GM12878 (cell line): ENCODE measurements around the gene P2RX1.

Experiments
- BHLHE40 ChIP-seq, 2 experiments: fragments of 450-650 bp in 1 of 2; IDR thresholded peaks; 2 replicates each; pipeline ENCODE4 v1.6.1; 2011 to 2017; ENCODE audit warnings: low read depth in 2 of 2, borderline replicate concordance in 1 of 2, improper control_type of control experiment in 1 of 2, low read length in 1 of 2, mild to moderate bottlenecking in 1 of 2
- NR2C2 ChIP-seq: IDR thresholded peaks from 2 replicates; pipeline ENCODE4 v1.6.1; 2011; ENCODE audit warnings: borderline replicate concordance, low read depth; ENCODE audit not compliant: control insufficient read depth, insufficient read length
- YY1 ChIP-seq: IDR thresholded peaks from 2 replicates; pipeline ENCODE4 v1.6.1; 2011; ENCODE audit warnings: low read depth, mild to moderate bottlenecking, low read length
- TF ChIP-seq, protein P1 (sequence below): fragments of 450-650 bp; formaldehyde crosslinking; IDR thresholded peaks from 2 replicates; pipeline ENCODE4 v1.4.0; 2020; ENCODE audit warnings: mild to moderate bottlenecking, moderate library complexity
- TF ChIP-seq, protein P2 (sequence below), 3 experiments: IDR thresholded peaks in 2 of 3; conservative IDR thresholded peaks in 1 of 3; 2 replicates each; pipeline ENCODE4 v1.5.1; 2011; ENCODE audit warnings: low read depth in 3 of 3, low read length in 3 of 3, mild to moderate bottlenecking in 3 of 3, control low read depth in 2 of 3, moderate library complexity in 2 of 3, inconsistent platforms in 1 of 3, mixed read lengths in 1 of 3; ENCODE audit not compliant: control insufficient read depth in 2 of 3, insufficient read depth in 1 of 3; ENCODE audit errors: extremely low read depth in 1 of 3

DNA sequence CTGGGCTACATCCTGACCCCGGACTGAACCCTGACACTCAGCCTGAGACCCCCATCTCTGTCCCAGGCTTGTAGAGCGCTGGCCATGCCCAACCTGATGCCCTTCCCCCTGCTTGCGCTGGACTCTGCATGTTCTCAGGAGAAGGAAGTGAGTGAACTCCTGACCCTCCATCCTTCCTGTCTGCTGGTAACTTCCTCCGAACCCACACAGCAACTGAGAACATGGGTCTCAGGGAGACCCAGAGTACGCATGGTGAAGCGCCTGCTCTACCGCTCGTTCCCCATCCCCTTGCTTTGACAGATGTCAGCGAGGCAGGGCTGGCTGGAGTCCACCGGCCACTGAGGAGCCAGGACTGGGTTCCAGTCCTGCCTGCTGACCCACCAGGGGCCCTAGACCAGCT, 29.5 kb downstream of the P2RX1 start:
- TF ChIP-seq, protein P1, sequence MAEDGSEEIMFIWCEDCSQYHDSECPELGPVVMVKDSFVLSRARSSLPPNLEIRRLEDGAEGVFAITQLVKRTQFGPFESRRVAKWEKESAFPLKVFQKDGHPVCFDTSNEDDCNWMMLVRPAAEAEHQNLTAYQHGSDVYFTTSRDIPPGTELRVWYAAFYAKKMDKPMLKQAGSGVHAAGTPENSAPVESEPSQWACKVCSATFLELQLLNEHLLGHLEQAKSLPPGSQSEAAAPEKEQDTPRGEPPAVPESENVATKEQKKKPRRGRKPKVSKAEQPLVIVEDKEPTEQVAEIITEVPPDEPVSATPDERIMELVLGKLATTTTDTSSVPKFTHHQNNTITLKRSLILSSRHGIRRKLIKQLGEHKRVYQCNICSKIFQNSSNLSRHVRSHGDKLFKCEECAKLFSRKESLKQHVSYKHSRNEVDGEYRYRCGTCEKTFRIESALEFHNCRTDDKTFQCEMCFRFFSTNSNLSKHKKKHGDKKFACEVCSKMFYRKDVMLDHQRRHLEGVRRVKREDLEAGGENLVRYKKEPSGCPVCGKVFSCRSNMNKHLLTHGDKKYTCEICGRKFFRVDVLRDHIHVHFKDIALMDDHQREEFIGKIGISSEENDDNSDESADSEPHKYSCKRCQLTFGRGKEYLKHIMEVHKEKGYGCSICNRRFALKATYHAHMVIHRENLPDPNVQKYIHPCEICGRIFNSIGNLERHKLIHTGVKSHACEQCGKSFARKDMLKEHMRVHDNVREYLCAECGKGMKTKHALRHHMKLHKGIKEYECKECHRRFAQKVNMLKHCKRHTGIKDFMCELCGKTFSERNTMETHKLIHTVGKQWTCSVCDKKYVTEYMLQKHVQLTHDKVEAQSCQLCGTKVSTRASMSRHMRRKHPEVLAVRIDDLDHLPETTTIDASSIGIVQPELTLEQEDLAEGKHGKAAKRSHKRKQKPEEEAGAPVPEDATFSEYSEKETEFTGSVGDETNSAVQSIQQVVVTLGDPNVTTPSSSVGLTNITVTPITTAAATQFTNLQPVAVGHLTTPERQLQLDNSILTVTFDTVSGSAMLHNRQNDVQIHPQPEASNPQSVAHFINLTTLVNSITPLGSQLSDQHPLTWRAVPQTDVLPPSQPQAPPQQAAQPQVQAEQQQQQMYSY (CRISPR knock-in tag) = no peak
- TF ChIP-seq, protein P2, sequence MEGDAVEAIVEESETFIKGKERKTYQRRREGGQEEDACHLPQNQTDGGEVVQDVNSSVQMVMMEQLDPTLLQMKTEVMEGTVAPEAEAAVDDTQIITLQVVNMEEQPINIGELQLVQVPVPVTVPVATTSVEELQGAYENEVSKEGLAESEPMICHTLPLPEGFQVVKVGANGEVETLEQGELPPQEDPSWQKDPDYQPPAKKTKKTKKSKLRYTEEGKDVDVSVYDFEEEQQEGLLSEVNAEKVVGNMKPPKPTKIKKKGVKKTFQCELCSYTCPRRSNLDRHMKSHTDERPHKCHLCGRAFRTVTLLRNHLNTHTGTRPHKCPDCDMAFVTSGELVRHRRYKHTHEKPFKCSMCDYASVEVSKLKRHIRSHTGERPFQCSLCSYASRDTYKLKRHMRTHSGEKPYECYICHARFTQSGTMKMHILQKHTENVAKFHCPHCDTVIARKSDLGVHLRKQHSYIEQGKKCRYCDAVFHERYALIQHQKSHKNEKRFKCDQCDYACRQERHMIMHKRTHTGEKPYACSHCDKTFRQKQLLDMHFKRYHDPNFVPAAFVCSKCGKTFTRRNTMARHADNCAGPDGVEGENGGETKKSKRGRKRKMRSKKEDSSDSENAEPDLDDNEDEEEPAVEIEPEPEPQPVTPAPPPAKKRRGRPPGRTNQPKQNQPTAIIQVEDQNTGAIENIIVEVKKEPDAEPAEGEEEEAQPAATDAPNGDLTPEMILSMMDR (IDR thresholded peaks at IDR 0.05 in 2 of 3, conservative IDR thresholded peaks at IDR 0.05 in 1 of 3; ENCODE audit: control insufficient read depth in 2 of 3, extremely low read depth in 1 of 3, insufficient read depth in 1 of 3, low read depth in 3 of 3, low read length in 3 of 3) = no peak
- TF ChIP-seq BHLHE40 (IDR thresholded peaks at IDR 0.05; ENCODE audit: borderline replicate concordance in 1 of 2, low read depth in 2 of 2, low read length in 1 of 2) (no peak), YY1 (no peak), NR2C2 (no peak)
